ENCODE measurements around the gene RRP9.

RRP9 gene

GRCh38 chr3:51977446-51978142 lies 35.9 kb upstream of the RRP9 start:
- H3K4me1 Mint-ChIP-seq: peaks cover 41% of the 10 kb centered on the region
- peaks cover 3% of the 10 kb centered on the region for H3K36me3 Mint-ChIP-seq (ENCODE audit: low read depth)
- H3K9me3 Mint-ChIP-seq: no peaks in the 10 kb centered on the region
- peak overlapping the region; percentile 45 for H3K27ac Mint-ChIP-seq
- no peaks in the 10 kb centered on the region for H3K27me3 Mint-ChIP-seq
- H3K4me3 Mint-ChIP-seq: no peak overlapping the region
- no peak for ATAC-seq
- no peak for DNase-seq

GRCh38 chr3:51975852-51976549 lies 34.3 kb upstream of the RRP9 start:
- Mint-ChIP-seq H3K27ac (peak overlapping the region; percentile 59), H3K9me3 (no peaks in the 10 kb centered on the region), H3K4me3 (peak overlapping the region; percentile 80), H3K36me3 (ENCODE audit: low read depth) (peaks cover 3% of the 10 kb centered on the region), H3K27me3 (no peaks in the 10 kb centered on the region), H3K4me1 (peaks cover 37% of the 10 kb centered on the region)
- ATAC-seq (no peak), DNase-seq (peak; percentile 59)

GRCh38 chr3:51974963-51975851 lies 33.5 kb upstream of the RRP9 start, which contains the start of gene ABHD14A:
ABHD14A (plus strand) TSS chr3:51975064; CDS start chr3:51975136, 72 bp downstream.
- Mint-ChIP-seq H3K9me3 (no peaks in the 10 kb centered on the region), H3K27ac (peak within 1 kb of the TSS; percentile 95), H3K27me3 (no peaks in the 10 kb centered on the region), H3K4me3 (peak within 1 kb of the TSS; percentile 80), H3K4me1 (peaks cover 39% of the 10 kb centered on the region), H3K36me3 (ENCODE audit: low read depth) (peaks cover 3% of the 10 kb centered on the region)
- DNase-seq: peak; percentile 74
- ATAC-seq: peak; percentile 73

- no peaks in the 10 kb centered on the region for H3K27me3 Mint-ChIP-seq
- ATAC-seq (peak; percentile 45), DNase-seq (peak; percentile 32)
- peak overlapping the region; percentile 95 for H3K27ac Mint-ChIP-seq
- H3K4me3 Mint-ChIP-seq: peak overlapping the region; percentile 80
- no peaks in the 10 kb centered on the region for H3K9me3 Mint-ChIP-seq
- peaks cover 3% of the 10 kb centered on the region for H3K36me3 Mint-ChIP-seq (ENCODE audit: low read depth)
- peaks cover 39% of the 10 kb centered on the region for H3K4me1 Mint-ChIP-seq
Observed at GRCh38 chr3:51974277-51974962, 32.7 kb upstream of the RRP9 start.

- Mint-ChIP-seq H3K27ac (no peak overlapping the region), H3K27me3 (no peaks in the 10 kb centered on the region), H3K36me3 (ENCODE audit: low read depth) (peaks cover 8% of the 10 kb centered on the region), H3K9me3 (no peaks in the 10 kb centered on the region), H3K4me3 (no peak overlapping the region), H3K4me1 (peaks cover 35% of the 10 kb centered on the region)
- ATAC-seq (no peak), DNase-seq (no peak)
Observed at GRCh38 chr3:51971350-51971749, 29.6 kb upstream of the RRP9 start.

- H3K27ac Mint-ChIP-seq: no peak overlapping the region
- no peak for ATAC-seq
- H3K27me3 Mint-ChIP-seq: no peaks in the 10 kb centered on the region
- no peak overlapping the region for H3K4me3 Mint-ChIP-seq
- H3K9me3 Mint-ChIP-seq: no peaks in the 10 kb centered on the region
- H3K36me3 Mint-ChIP-seq (ENCODE audit: low read depth): peaks cover 8% of the 10 kb centered on the region
- peaks cover 32% of the 10 kb centered on the region for H3K4me1 Mint-ChIP-seq
- no peak for DNase-seq
Observed at GRCh38 chr3:51970606-51971300, 29.0 kb upstream of the RRP9 start.

GRCh38 chr3:51969841-51970240 lies 28.1 kb upstream of the RRP9 start:
- DNase-seq: no peak
- H3K27me3 Mint-ChIP-seq: no peaks in the 10 kb centered on the region
- H3K4me3 Mint-ChIP-seq: no peak overlapping the region
- no peak overlapping the region for H3K27ac Mint-ChIP-seq
- peaks cover 26% of the 10 kb centered on the region for H3K4me1 Mint-ChIP-seq
- H3K9me3 Mint-ChIP-seq: no peaks in the 10 kb centered on the region
- ATAC-seq: no peak
- peaks cover 8% of the 10 kb centered on the region for H3K36me3 Mint-ChIP-seq (ENCODE audit: low read depth)

GRCh38 chr3:51968883-51969678 lies 27.4 kb upstream of the RRP9 start:
- Mint-ChIP-seq H3K27me3 (no peaks in the 10 kb centered on the region), H3K36me3 (ENCODE audit: low read depth) (peaks cover 8% of the 10 kb centered on the region), H3K4me1 (peaks cover 22% of the 10 kb centered on the region), H3K27ac (peak overlapping the region; percentile 26), H3K9me3 (no peaks in the 10 kb centered on the region), H3K4me3 (peak overlapping the region; percentile 46)
- DNase-seq (no peak), ATAC-seq (no peak)

GRCh38 chr3:51968170-51968775 lies 26.6 kb upstream of the RRP9 start:
- Mint-ChIP-seq H3K27me3 (no peaks in the 10 kb centered on the region), H3K4me1 (peaks cover 17% of the 10 kb centered on the region), H3K36me3 (ENCODE audit: low read depth) (peaks cover 4% of the 10 kb centered on the region), H3K4me3 (peak overlapping the region; percentile 69), H3K27ac (no peak overlapping the region), H3K9me3 (no peaks in the 10 kb centered on the region)
- no peak for DNase-seq
- no peak for ATAC-seq

GRCh38 chr3:51967384-51968169 lies 25.9 kb upstream of the RRP9 start, which contains the start of gene PCBP4:
PCBP4 (minus strand) TSS chr3:51967454; CDS start chr3:51961240, 6,214 bp downstream.
- Mint-ChIP-seq H3K27me3 (no peaks in the 10 kb centered on the region), H3K4me3 (peak within 1 kb of the TSS; percentile 71), H3K4me1 (peaks cover 16% of the 10 kb centered on the region), H3K36me3 (ENCODE audit: low read depth) (peaks cover 4% of the 10 kb centered on the region), H3K27ac (no peak within 1 kb of the TSS), H3K9me3 (no peaks in the 10 kb centered on the region)
- ATAC-seq (peak; percentile 56), DNase-seq (no peak)

GRCh38 chr3:51966922-51967383 lies 25.2 kb upstream of the RRP9 start:
- ATAC-seq (peak; percentile 7), DNase-seq (peak; percentile 43)
- Mint-ChIP-seq H3K9me3 (no peaks in the 10 kb centered on the region), H3K27me3 (no peaks in the 10 kb centered on the region), H3K4me3 (peak overlapping the region; percentile 71), H3K4me1 (peaks cover 14% of the 10 kb centered on the region), H3K27ac (no peak overlapping the region), H3K36me3 (ENCODE audit: low read depth) (peaks cover 4% of the 10 kb centered on the region)

- Mint-ChIP-seq H3K36me3 (ENCODE audit: low read depth) (peaks cover 4% of the 10 kb centered on the region), H3K27me3 (no peaks in the 10 kb centered on the region), H3K4me3 (peak overlapping the region; percentile 71), H3K9me3 (no peaks in the 10 kb centered on the region), H3K4me1 (peaks cover 14% of the 10 kb centered on the region), H3K27ac (no peak overlapping the region)
- DNase-seq (no peak), ATAC-seq (no peak)
Observed at GRCh38 chr3:51966486-51966885, 24.8 kb upstream of the RRP9 start.
